WTC11 (cell line): ENCODE data around the gene SLIT2. TPM values are rescaled to one million over a fixed set of nuclear protein-coding genes. Genes with fewer than 3 reads are reported as not detected.
A peak's percentile ranks its signal among the peaks of the same experiment; 100 is the strongest.

Experiments used
- ARID4B ChIP-seq: sonication (generic); formaldehyde crosslinking; IDR thresholded peaks from 2 replicates; pipeline ENCODE4 v1.8.0; 2023; ENCODE audit warnings: missing genetic modification reagents, mild to moderate bottlenecking, borderline replicate concordance
- CTCF ChIP-seq: fragments of 200-600 bp; IDR thresholded peaks from 2 replicates; pipeline ENCODE4 v1.8.0; 2022; ENCODE audit warnings: antibody characterized with exemption
- E2F1 ChIP-seq: sonication (generic); formaldehyde crosslinking; IDR thresholded peaks from 2 replicates; pipeline ENCODE4 v1.8.0; 2022; ENCODE audit warnings: mild to moderate bottlenecking, missing genetic modification reagents
- E2F4 ChIP-seq: sonication (generic); formaldehyde crosslinking; IDR thresholded peaks from 2 replicates; pipeline ENCODE4 v1.8.1; 2022; ENCODE audit warnings: low read depth, mild to moderate bottlenecking, moderate library complexity, missing genetic modification reagents, borderline replicate concordance
- E2F5 ChIP-seq: sonication (generic); formaldehyde crosslinking; IDR thresholded peaks from 2 replicates; pipeline ENCODE4 v1.8.1; 2022; ENCODE audit warnings: mild to moderate bottlenecking, moderate library complexity, missing genetic modification reagents
- ERG ChIP-seq: fragments of 250-450 bp; sonication (Bioruptor Pico); IDR thresholded peaks from 2 replicates; pipeline ENCODE4 v1.8.0; 2021; ENCODE audit warnings: mild to moderate bottlenecking
- FOXJ3 ChIP-seq: sonication (generic); formaldehyde crosslinking; IDR thresholded peaks from 2 replicates; pipeline ENCODE4 v1.9.0; 2021; ENCODE audit warnings: missing genetic modification reagents, mild to moderate bottlenecking, borderline replicate concordance
- MLX ChIP-seq: sonication (generic); formaldehyde crosslinking; IDR thresholded peaks from 2 replicates; pipeline ENCODE4 v1.8.1; 2023; ENCODE audit warnings: mild to moderate bottlenecking, missing genetic modification reagents, moderate library complexity
- NFE2L1 ChIP-seq: sonication (generic); formaldehyde crosslinking; IDR thresholded peaks from 2 replicates; pipeline ENCODE4 v1.8.1; 2023; ENCODE audit warnings: missing genetic modification reagents
- RELA ChIP-seq: sonication (generic); formaldehyde crosslinking; IDR thresholded peaks from 2 replicates; pipeline ENCODE4 v1.8.1; 2022; ENCODE audit warnings: missing genetic modification reagents, mild to moderate bottlenecking, borderline replicate concordance
- RORB ChIP-seq: fragments of 250-450 bp; sonication (Bioruptor Pico); IDR thresholded peaks from 2 replicates; pipeline ENCODE4 v1.9.0; 2021; ENCODE audit warnings: mild to moderate bottlenecking
- SMAD3 ChIP-seq: sonication (generic); formaldehyde crosslinking; IDR thresholded peaks from 2 replicates; pipeline ENCODE4 v1.8.0; 2022; ENCODE audit warnings: missing genetic modification reagents, mild to moderate bottlenecking, borderline replicate concordance
- SOX15 ChIP-seq: fragments of 250-450 bp; sonication (Bioruptor Pico); IDR thresholded peaks from 2 replicates; pipeline ENCODE4 v1.9.0; 2021; ENCODE audit warnings: mild to moderate bottlenecking
- ZNF121 ChIP-seq: sonication (generic); formaldehyde crosslinking; IDR thresholded peaks from 2 replicates; pipeline ENCODE4 v1.8.0; 2023; ENCODE audit warnings: missing genetic modification reagents
- ZNF219 ChIP-seq: sonication (generic); formaldehyde crosslinking; IDR thresholded peaks from 2 replicates; pipeline ENCODE4 v1.8.0; 2023; ENCODE audit warnings: missing genetic modification reagents, mild to moderate bottlenecking, borderline replicate concordance
- ZNF317 ChIP-seq: sonication (generic); formaldehyde crosslinking; IDR thresholded peaks from 2 replicates; pipeline ENCODE4 v1.8.1; 2023; ENCODE audit warnings: low read depth, mild to moderate bottlenecking, moderate library complexity, missing genetic modification reagents, borderline replicate concordance
- ZNF416 ChIP-seq: fragments of 250-450 bp; sonication (Bioruptor Pico); IDR thresholded peaks from 2 replicates; pipeline ENCODE4 v1.9.0; 2021; ENCODE audit warnings: mild to moderate bottlenecking, inconsistent platforms
- ZNF423 ChIP-seq: fragments of 250-450 bp; sonication (Bioruptor Pico); IDR thresholded peaks from 2 replicates; pipeline ENCODE4 v2.1.2; 2022; ENCODE audit warnings: mild to moderate bottlenecking, moderate library complexity
- ZNF532 ChIP-seq: fragments of 250-450 bp; sonication (Bioruptor Pico); IDR thresholded peaks from 2 replicates; pipeline ENCODE4 v1.9.0; 2021; ENCODE audit warnings: mild to moderate bottlenecking, borderline replicate concordance
- ZSCAN18 ChIP-seq: fragments of 250-450 bp; sonication (Bioruptor Pico); IDR thresholded peaks from 2 replicates; pipeline ENCODE4 v2.1.2; 2022; ENCODE audit warnings: mild to moderate bottlenecking, moderate library complexity
- total RNA-seq: library from RNA; stranded (reverse); gene quantifications from 3 replicates; pipeline ENCODE4 v1.2.3, GENCODE V29; 2021

The SLIT2 gene
- total RNA-seq, 1 experiment from 2014 or later = 6.8 TPM

GRCh38 chr4:20254511-20255250 is 3.0 kb downstream of the SLIT2 start (continued):
- peak; percentile 96; the same call in 1 of the 2 replicates for TF ChIP-seq ARID4B (CRISPR knock-in tag)
- no peak for TF ChIP-seq CTCF
- peak; percentile 82; the same call in 1 of the 2 replicates for TF ChIP-seq NFE2L1 (CRISPR knock-in tag)
- TF ChIP-seq FOXJ3 (CRISPR knock-in tag) = no peak
- TF ChIP-seq ZNF219 = peak; percentile 56; the same call in 1 of the 2 replicates
- 0 out of 2 replicates have a peak, but pooled peaks have one; percentile 85 for TF ChIP-seq E2F1 (CRISPR knock-in tag)
- TF ChIP-seq SMAD3 (CRISPR knock-in tag) = peak; percentile 88; the same call in 1 of the 2 replicates
- TF ChIP-seq RORB (CRISPR knock-in tag) = no peak
- peak; percentile 88 for TF ChIP-seq RELA (CRISPR knock-in tag)
- TF ChIP-seq ZNF532 (CRISPR knock-in tag) = no peak
- 0 out of 2 replicates have a peak, but pooled peaks have one; percentile 13 for TF ChIP-seq ZNF121 (CRISPR knock-in tag)
- TF ChIP-seq E2F5 (CRISPR knock-in tag) = no peak
- TF ChIP-seq E2F4 = no peak; the same call in 1 of the 2 replicates
- TF ChIP-seq ZNF416 (CRISPR knock-in tag) = no peak
- no peak for TF ChIP-seq ZSCAN18 (CRISPR knock-in tag)
- TF ChIP-seq SOX15 (CRISPR knock-in tag) = no peak
- 0 out of 2 replicates have a peak, but pooled peaks have one; percentile 27 for TF ChIP-seq ZNF317
- no peak for TF ChIP-seq ERG (CRISPR knock-in tag)
- no peak for TF ChIP-seq MLX (CRISPR knock-in tag)
- TF ChIP-seq ZNF423 = no peak
